OCI-LY1 (cell line): ENCODE results near the gene THAP8.

Experiments used
- EZH2 ChIP-seq: fragments of 200-600 bp; sonication (generic), shearing (Covaris generic); IDR thresholded peaks from 2 replicates; pipeline ENCODE4 v1.8.0; 2017; ENCODE audit warnings: borderline replicate concordance, mixed run types, mild to moderate bottlenecking, antibody characterized with exemption, low read length, moderate library complexity, mixed read lengths
- TF ChIP-seq, protein P1 (sequence below): fragments of 200-600 bp; sonication (generic), shearing (Covaris generic); IDR thresholded peaks from 2 replicates; pipeline ENCODE4 v1.5.1; 2017; ENCODE audit warnings: mild to moderate bottlenecking, antibody characterized with exemption, low read length, moderate library complexity, mixed read lengths

- TF ChIP-seq, protein P1, sequence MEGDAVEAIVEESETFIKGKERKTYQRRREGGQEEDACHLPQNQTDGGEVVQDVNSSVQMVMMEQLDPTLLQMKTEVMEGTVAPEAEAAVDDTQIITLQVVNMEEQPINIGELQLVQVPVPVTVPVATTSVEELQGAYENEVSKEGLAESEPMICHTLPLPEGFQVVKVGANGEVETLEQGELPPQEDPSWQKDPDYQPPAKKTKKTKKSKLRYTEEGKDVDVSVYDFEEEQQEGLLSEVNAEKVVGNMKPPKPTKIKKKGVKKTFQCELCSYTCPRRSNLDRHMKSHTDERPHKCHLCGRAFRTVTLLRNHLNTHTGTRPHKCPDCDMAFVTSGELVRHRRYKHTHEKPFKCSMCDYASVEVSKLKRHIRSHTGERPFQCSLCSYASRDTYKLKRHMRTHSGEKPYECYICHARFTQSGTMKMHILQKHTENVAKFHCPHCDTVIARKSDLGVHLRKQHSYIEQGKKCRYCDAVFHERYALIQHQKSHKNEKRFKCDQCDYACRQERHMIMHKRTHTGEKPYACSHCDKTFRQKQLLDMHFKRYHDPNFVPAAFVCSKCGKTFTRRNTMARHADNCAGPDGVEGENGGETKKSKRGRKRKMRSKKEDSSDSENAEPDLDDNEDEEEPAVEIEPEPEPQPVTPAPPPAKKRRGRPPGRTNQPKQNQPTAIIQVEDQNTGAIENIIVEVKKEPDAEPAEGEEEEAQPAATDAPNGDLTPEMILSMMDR, result no peak
- no peak for TF ChIP-seq EZH2
Measured at GRCh38 chr19:36040495-36040894, 13.6 kb downstream of the THAP8 start.
